Fibroblast of skin of right quadriceps (primary cell): ENCODE measurements around the gene UQCC2.
A peak's percentile ranks its signal among the peaks of the same experiment; 100 is the strongest.

Experiments
- DNase-seq: peaks from one replicate; pipeline ENCODE4 v3.0.0-alpha.2; 2013

The UQCC2 gene

DNA sequence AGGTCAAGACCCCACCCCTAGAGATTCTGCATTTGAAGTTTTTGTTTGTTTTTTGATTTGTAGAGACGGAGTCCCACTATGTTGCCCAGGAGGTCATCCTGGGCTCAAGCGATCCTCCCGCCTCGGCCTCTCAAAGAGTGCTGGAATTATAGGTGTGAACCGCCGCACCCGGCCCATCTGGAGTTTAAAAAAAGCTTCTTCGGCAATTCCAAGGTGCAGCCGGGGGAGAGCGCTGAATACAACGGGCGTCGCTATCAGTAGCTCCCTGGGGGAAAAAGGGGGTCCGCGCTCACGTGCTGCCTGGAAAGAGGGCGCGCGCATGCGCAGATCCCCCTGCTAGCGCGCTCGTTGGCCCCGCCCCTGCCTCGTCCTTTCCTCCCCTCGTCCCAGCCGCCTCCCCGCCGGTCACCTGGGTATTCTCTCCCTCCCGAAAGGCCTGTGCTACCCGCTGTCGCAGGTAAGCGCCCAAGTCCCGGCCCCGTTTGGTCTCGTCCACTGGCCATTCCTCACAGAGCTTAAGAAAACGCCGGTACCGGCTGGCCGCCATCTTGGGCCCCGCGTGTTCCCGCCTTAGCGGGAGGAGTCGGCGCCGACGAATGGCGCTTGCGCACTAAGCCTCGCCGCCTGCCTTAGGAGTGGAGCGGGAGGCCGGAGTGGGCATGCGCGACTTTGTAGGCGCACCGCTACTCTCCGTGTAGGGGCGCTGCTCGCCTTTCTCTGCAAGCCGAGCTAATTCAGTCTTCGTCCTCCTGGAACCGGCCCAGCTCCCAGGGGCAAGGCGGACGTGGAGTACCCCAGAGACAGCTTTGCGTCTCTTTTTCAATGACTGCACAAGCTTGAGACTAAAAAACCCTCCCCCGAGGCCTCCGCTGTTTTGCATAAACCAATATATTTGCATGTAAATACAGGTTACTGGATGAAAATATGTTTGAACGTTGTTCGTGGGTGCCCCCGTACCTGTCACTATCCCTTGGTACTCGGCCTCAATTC, at the start of gene UQCC2:
TSS of gene UQCC2 (minus strand) at position 561 of the 990 bp plus-strand sequence. CDS start at position 547, 14 bp downstream.
- peak; percentile 96 for DNase-seq

DNA sequence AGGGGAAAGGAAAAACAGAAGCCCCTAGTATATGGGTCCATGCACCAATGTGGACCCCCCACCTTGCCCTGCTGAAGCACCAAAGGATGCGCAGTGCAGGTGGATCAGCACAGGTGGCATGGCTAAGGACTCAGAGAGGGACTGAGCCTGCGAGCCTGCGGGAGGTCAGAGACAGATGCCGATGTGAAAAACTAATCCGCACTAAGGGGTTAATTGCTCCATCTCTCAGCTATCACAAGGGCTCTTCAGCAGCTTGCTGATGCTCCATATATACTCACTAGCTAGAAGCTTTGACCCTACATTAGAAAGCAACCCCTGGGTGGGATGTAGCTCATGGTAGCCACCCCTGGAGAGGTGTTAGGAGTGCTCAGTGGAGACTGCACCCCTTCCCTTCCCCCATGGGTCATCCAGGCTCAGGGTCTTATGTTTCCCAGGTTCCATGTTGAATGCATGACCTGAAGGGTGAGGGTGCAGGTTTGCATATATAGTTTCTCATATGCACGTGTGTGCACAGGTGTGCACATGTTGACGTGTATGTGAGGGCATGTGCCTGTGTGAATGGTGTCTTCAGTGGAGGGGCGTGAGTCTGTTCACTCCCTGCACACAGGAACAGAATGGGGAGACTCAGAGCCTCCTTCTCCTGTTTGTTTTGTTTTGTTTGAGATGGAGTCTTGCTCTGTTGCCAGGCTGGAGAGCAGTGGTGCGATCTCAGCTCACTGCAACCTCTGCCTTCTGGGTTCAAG, 48.6 kb upstream of the UQCC2 start:
- no peak for DNase-seq

DNA sequence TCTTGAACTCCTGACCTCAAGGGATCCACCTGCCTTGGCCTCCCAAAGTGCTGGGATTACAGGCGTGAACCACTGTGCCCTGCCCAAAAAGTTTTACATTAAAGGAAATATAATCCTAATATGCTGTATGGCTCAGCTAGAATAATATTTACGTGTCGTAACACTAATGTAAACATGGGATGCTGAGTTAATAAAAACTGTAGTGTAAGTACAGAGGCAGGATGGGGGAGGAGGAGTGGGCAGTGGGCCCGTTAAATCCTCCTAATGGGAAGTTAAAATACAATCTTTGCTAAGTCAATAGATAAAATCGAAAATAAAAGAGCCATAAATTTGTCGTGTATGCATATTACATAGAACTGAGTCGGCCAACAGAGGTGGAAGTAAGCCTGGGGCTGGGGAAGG, 47.3 kb upstream of the UQCC2 start:
- DNase-seq, result no peak

DNA sequence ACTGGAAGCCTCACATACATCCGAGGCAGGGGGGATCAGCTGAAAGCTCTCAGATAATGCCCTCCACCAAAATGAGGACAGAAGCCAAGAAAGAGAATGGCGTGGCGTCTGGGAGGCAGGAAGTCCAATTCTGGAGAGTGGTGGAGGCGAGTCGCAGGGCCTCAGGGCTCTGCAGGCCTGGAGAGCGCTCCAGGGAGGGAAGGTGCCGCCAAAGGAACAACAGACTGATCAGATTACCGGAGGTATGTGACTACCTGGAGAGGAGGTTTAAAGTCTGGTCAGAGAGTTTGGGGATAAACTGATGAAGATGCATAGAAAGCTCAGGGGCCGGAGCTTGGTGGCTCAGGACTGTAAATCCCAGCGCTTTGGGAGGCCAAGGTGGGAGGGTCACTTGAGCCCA, 46.4 kb upstream of the UQCC2 start:
- no peak for DNase-seq

DNA sequence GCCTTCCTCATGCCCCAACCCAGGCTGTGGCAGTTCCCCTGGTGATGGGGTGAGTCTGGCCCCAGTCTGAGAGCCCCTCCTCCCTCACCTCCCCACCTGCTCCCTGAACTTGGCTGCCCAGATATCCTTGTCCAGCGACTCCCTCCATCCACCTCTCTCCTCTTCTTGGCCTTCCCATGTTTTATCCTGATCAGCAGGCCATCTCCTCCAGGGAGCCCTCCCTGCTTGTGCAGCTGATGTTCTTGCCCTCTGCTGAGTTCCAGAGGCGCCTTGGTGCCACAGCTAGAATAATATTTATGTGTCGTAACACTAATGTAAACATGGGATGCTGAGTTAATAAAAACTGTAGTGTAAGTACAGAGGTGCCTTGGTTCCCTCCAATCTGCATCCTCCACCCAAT, 45.6 kb upstream of the UQCC2 start:
- no peak for DNase-seq

DNA sequence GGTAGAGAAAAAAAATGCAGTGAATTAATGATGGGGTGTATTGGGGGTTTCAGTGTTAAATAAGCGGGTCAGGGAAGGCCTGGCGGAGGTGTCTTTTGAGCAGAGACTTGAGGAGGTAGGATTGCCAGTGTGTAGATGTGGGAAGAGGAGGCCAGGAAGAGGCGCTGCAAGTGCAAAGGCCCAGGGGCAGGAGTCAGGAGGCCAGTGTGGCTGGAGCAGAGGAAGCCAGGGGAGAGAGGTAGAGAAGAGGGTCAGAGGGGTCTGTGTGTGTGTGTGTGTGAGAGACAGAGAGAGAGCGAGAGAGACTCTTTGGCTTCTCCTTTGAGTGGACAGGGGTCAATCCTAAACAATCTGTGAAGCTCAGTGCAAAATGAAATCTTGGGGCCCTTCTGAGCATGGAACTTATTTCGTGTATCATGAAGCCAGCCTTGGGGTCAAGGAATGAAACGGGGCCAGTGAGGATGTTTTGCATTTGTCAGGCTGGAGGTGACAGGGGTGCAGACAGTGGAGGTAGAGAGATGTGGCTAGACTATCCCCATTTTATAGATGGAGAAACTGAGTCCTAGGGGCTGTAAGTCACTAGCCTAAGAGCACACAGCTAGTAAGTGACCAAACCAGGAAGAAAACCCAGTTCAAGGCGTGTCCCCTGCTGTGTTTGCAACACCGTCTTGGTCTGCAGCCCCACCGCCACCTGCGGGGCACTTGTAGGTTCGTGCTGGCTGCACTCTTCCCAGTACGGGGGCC, 44.9 kb upstream of the UQCC2 start:
- DNase-seq, result no peak

DNA sequence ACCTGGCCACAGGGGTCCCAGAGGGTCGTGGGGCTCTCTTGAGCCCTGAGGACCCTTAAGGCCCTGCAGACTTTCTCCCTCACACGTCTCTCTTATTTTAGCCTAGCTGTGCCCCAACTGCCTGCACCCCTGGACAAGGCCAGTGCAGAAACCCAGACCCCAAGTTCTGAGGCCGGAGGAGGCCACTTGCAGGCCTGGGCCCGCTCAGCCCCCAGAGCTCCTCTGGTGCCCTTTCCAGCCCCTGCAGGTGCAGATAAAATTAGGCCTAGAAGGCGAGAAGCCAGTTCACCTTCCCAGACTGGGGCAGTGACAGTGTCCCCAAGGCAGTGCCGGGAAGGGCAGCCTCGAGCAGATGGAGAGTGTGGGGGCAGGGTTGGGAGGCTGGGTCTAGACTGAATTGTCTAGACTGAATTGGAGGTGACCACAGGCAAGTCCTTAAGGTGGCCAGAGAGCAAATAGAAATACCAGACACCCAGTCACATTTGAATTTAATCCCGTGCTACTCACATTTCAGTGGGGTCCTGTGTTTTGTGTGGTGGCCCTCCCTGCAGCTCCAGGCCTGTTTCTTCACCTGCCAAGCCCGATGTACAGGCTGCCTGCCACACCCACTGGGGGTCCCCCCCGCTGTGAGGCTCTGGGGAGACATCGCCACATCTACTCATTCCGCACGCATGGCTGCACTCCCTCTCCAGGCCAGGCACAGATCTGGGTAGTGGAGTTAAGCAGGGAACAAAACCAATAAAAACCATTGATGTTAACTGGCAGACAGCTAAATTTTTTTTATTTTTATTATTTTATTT, 43.8 kb upstream of the UQCC2 start:
- no peak for DNase-seq

DNA sequence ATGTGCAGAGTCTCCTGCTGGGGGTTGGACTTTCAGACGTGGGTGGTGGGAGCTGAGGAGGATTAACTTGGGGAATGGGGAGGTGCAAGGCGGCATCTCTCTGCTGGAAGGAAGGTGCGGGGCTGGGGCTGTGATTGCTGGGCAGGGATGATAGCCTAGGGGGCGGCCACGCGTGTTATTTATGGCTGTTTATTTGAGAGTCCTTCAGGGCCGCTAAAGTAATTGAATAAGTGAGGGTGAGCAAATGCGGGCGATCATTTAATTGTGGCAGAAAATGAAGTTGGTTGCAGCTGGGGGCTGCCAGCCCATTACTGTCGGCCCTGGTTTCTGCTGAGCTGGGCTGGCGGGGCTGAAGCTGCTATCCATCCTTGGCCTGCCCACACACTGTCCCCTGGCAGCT, 42.7 kb upstream of the UQCC2 start:
- DNase-seq, result no peak

DNA sequence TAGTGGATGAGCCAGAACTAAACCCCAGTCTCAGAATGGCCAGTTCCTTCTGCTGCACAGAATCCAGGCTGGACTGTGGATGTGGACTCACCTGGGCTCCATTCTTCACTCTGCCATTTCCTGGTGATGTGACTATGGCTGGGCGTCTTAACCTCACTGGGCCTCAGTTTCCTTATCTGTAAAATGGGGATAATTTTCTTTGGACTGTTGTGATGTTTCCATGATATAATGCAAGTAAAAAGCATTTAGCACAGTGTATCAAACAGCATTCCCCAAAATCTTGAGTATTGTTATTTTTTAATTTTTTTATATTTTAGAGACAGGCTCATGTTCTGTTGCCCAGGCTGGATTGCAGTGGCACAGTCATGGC, 41.1 kb upstream of the UQCC2 start:
- no peak for DNase-seq

DNA sequence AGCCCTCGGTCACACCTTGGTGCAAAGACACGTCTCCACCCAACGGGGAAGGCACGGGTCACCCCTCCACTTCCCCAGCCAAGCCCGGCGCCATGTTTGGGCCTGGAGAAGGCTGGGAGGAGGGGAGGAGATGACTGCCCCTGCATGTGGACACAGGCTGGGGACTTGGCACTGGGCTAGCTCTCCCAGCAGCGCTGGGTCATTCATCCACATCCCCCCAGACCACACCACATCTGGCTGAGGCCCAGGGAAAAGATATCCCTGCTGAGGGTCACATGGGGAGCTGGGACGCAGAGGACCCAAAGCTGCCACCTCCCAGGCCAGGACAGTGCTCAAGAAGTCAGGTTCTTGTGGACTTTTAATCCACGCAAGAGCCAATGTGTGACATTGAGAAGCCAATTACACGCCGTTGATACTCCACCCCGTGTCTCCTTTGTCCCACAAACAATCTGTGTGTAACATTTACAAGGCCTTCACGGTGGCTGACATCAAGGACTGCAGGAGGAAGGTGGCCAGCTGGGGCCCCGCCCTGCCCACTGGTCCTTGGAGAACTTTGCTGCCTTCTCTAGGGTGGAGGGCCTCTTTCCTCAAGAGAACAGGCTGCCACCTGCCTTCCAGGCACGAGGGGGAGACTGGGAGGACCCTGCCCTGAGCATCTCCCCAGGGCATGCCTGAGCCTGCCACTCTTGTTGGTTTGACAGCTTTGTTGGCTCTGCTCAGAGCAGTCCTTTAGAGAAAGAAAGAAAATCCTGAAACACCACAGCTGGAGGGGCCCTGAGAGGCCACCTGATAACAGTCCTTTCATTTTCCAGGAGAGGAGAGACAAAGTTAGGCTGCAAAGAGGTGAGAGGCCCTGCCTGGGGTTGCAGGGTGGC, 40.5 kb upstream of the UQCC2 start:
- no peak for DNase-seq

DNA sequence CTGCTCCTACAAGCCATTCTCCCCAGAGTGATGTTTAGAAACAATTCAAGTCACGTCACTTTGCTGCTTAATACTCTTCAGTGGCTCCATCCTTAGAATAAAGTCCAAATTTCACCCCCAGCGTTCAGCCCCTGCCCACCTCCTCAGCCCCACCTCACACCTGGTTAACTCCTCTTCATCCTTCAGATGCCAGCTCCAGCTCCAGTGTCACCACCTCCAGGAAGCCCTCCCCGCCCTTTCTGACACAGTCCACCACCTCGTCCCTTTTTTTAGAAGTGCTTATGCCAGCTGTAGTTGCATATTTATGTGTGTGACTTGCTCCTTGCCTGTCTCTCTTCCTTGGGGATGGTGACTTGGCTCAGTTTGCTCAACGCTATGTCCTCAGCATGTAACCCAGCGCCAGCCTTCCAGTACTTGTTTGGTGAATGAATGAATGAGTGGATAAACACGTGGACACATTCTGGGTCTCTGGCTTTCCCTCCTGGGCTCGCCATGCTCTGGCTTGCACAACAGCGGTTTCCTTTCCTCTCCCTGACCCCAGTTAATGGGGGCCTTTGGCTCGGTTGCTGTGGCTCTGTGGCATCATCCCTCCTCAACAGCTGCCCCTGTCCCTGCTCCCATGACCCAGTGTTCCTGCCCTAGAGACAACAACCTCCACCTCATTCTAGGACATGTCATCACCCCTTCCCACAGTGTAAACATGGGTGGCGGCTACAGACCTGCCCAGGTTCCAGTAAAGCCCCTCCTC, 38.9 kb upstream of the UQCC2 start:
- no peak for DNase-seq

DNA sequence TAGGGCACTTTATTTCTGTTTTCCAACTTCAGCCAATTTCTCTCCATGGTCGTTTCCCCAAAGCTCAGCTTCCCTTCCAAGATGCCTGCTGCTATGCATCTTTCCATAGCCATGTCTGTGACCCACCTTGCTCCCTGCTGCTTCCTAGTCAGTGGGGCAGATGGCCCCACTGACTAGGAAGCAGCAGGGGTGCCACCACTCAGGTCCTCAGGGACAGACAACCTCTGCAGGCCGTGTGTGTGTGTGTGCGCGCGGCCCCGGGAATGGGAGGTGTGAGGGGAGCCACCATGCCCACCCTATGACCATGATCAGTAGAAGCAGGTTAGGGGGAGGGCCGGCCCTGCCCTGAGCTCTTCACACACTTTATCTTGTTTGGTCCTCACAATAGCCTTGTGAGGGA, 37.9 kb upstream of the UQCC2 start:
- no peak for DNase-seq

DNA sequence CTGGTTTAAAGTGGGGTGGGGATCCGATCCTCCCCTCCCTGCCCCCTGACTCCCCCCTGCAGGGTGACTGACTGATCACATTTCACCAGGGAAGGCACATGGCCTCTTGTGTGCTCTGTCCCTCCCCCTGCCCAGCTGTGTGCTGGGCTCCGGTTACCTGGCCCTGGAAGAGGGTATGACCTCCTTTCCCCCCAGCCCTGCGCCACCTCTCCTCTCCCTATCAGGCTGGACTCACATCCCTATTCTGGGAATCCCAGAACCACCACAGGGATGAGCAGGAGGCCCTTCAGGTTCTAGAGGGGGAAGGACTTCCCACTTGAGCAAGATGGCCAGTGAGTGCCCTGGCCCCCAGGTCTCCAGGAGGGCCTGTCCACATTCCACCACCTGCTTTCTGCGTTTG, 37.3 kb upstream of the UQCC2 start:
- DNase-seq, result no peak

DNA sequence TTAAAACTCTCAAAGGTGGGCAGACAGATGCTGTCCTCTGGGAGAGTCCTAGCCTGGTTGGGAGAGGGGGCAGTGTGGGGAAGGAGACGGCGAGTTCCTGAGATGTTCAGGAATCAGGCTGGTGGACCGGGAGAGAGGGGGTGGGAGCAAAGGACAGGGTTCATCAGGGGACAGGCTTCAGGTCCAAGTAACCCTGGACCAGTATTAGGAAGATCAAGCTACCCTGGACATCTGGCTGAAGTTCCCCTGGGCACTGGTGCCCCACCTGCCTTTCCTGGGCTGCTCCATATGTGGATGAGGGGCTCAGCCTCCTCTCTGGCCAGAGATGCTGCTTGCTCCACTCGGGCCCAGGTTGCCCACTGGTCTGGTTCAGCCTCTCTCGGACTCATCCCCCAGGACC, 36.3 kb upstream of the UQCC2 start:
- DNase-seq, result no peak

DNA sequence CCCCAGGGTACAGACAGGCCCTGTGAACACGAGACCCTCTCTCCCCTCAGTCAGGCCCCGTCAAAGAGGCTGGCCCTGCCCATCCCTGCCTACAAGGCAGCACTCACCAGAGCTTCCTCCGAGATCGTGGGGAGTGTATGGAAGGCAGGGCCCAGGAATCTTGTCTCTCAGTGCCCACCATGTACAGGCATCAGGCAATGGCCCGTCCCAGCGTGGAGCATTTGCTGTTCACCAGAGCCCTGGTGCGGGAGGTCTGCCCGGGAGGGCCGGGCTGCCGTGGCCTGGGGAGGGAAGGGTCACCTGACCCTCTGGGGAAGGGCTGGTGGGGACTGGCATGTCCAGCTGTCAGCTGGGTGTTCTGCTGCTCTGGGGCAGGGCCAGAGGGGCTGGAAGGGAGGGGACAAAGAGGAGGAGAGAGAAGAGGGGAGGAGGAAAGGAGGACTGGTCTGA, 35.2 kb upstream of the UQCC2 start, which contains the start of gene IP6K3:
TSS of gene IP6K3 (minus strand) at position 255 of the 450 bp plus-strand sequence. CDS start 11,429 bp downstream, outside the sequence.
- DNase-seq, result no peak

DNA sequence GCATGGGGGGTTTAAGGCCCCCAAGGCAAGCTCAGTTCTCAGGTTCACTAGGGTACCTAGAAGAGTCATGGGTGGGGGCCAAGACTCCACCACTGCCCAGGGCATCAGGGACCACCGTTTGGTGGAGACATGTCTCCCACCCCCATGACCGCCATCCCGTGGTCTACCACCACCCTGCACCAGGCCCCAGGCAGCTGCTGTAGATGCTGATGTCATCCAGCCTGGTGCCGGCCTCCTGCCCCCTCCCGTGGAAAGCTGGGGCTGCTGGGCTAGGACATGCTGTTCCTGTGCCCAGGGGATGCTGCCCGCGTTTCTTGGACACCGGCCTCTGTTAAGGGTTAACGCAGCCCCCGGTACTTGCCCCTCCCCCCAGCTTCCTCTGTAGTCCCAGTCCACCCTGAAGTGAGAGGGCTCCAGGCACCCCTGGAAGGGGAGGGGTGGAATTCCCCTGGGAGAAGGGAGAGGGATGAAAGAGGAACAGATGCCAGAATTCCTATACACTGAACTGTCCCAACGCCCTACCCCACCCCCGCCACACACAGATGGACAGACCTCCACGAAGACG, 34.6 kb upstream of the UQCC2 start:
- DNase-seq, result peak; percentile 43

DNA sequence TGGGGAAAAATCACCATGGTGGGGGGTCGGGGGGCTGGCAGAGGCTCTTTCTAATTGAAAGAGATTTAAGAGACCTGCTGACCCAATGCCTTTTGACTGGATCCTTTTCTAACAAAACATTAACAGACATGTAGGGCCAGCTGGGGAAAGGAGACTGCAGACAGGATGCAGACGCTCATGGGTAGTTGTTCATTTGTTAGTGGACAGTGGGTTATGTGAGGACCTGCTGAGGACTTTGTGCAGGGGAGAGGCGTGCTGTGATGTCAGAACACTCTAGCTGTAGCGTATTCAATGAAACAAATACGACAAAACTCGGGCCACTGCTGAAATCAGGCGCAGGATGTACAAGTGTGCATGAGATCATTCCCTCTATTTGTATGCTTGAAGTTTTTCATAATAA, 34.0 kb upstream of the UQCC2 start:
- no peak for DNase-seq

DNA sequence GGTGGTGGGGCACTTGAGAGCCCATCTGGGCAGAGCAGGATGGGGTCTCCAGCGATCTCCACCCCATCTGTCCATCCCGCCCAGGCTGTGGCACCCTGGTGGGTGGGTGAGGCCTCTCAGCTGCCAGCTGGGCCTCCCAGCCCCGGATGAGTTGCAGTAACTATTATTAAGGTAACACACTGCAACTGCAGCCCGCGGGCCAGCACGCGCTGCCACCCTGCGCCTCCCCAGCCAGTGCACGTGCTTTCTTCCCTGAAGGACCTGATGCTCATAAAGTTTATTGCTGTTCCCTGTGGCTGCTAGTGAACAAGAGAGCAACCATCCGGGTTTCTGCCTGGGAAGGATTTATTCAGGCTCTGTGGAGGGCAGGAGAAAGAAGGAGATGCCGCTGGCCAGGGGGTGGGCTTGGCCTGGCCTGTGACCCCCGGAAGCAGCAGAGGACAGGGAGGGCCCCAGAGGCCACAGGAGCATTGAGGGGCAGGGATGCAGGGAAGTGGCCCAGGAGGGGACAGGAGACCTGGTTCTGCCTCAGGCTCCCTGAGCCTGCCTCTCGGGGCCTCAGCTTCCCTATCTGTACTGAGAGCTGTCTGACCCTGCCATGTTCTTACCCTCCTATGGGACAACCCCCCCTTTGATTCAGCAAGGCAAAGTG, 33.5 kb upstream of the UQCC2 start:
- DNase-seq, result no peak

DNA sequence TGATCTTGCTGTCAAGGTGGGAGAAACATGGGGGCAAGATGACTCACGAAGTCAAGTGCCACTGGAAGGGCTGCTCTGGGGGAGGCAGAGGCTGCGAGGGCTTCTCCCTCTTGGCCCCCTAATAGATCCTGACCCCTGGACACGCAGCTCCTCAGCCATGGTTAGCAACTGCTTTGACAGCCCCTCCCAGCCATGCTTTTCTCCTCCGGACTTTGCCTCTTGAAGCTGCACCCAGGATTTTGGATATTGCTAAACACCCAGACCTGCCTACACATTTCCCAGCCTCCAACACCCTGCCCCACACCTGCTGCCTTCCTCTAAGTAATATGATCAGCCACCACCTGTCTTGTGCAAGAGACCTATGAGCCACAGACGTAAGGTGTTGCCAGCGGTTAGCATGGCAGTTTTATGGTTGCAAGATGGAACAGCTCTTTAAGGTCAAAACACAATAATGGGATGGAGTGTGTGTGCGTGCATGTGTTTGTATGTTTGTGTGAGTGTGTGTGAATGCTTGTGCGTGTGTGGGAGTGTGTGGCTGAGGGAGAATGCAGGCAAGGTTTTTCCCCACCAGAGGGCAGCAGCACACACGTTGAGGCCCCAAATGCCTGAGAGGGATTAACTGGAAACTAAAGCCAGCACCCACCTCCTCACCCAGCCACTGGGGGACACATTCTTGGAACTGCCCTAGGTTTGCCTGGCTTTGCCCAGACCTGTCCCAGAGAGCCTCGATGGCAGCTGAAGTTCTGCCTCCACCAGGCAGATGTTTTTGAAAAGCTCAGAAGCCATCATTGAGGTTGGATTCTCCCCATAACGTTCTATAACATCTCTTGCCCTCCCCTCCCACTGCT, 32.7 kb upstream of the UQCC2 start:
- DNase-seq, result peak; percentile 65
